Activated CD4-positive, alpha-beta memory T cell treated with anti-CD3 and anti-CD28 coated beads, Interleukin-2, amount 10 ng/mL, durations not matched to agents 7 days and 5 days (primary cell): ENCODE measurements around the gene EFNB3. TPM values are rescaled to one million over a fixed set of nuclear protein-coding genes. Genes with fewer than 3 reads are reported as not detected.

Source experiments
- CTCF ChIA-PET: fragments of 350-600 bp; sonication (Branson Sonifier 250); formaldehyde crosslinking; loops from one replicate; lab custom pipeline; 2021; ENCODE audit warnings: antibody characterized with exemption, inconsistent platforms; lab: Charles Lee
- POLR2A ChIA-PET: fragments of 350-600 bp; sonication (Branson Sonifier 250); formaldehyde crosslinking; loops from one replicate; lab custom pipeline; 2021; ENCODE audit warnings: antibody characterized with exemption; lab: Charles Lee
- DNase-seq: peaks from one replicate; pipeline ENCODE4 v3.0.0-alpha.2; 2020
- H3K27ac Mint-ChIP-seq: one replicate; pipeline ENCODE4 v1.8.0; 2021; ENCODE audit warnings: mild to moderate bottlenecking, mixed read lengths
- H3K27me3 Mint-ChIP-seq: one replicate; pipeline ENCODE4 v1.8.0; 2021; ENCODE audit warnings: mixed read lengths
- H3K36me3 Mint-ChIP-seq: one replicate; pipeline ENCODE4 v1.8.0; 2021; ENCODE audit warnings: low read depth, mixed read lengths
- H3K4me1 Mint-ChIP-seq: one replicate; pipeline ENCODE4 v1.8.0; 2021; ENCODE audit warnings: mixed read lengths
- H3K4me3 Mint-ChIP-seq: one replicate; pipeline ENCODE4 v1.8.0; 2021; ENCODE audit warnings: mild to moderate bottlenecking, mixed read lengths
- H3K9me3 Mint-ChIP-seq: one replicate; pipeline ENCODE4 v1.8.0; 2021; ENCODE audit warnings: mixed read lengths
- total RNA-seq, 2 experiments: library from RNA; stranded (reverse); gene quantifications; one replicate each; pipeline ENCODE4 v1.2.3, GENCODE V29; 2021

The EFNB3 gene
- total RNA-seq = not detected

GRCh38 chr17:7704601-7705268, at the start of gene EFNB3:
TSS of gene EFNB3 (plus strand) at chr17:7705202. CDS start at chr17:7705599, 397 bp downstream.
- Mint-ChIP-seq H3K4me3 (no peak within 1 kb of the TSS), H3K36me3 (peaks cover 9% of the 10 kb centered on the region), H3K27ac (no peak within 1 kb of the TSS), H3K27me3 (peaks cover 35% of the 10 kb centered on the region), H3K4me1 (peaks cover 11% of the 10 kb centered on the region), H3K9me3 (no peaks in the 10 kb centered on the region)
- ChIA-PET CTCF (no interaction called here), POLR2A (interaction anchor here (5.1 kb wide), 1 partner anchor 17 kb away, joined by 32 read pairs; the partner anchor contains the start of genes TP53 and WRAP53)
- no peak for DNase-seq

GRCh38 chr17:7655541-7655840, 49.5 kb upstream of the EFNB3 start:
- no peak overlapping the region for H3K4me3 Mint-ChIP-seq
- CTCF ChIA-PET = interaction anchor here (1.3 kb wide), 1 partner anchor 18 kb away, joined by 3 read pairs; no protein-coding TSS in a partner anchor
- no peaks in the 10 kb centered on the region for H3K36me3 Mint-ChIP-seq
- DNase-seq = no peak
- POLR2A ChIA-PET = interaction anchor here (1.9 kb wide), 1 partner anchor 31 kb away, joined by 7 read pairs; the partner anchor contains the start of gene TP53
- H3K9me3 Mint-ChIP-seq = no peaks in the 10 kb centered on the region
- peaks cover 35% of the 10 kb centered on the region for H3K27me3 Mint-ChIP-seq
- no peak overlapping the region for H3K27ac Mint-ChIP-seq
- peaks cover 7% of the 10 kb centered on the region for H3K4me1 Mint-ChIP-seq

DNA sequence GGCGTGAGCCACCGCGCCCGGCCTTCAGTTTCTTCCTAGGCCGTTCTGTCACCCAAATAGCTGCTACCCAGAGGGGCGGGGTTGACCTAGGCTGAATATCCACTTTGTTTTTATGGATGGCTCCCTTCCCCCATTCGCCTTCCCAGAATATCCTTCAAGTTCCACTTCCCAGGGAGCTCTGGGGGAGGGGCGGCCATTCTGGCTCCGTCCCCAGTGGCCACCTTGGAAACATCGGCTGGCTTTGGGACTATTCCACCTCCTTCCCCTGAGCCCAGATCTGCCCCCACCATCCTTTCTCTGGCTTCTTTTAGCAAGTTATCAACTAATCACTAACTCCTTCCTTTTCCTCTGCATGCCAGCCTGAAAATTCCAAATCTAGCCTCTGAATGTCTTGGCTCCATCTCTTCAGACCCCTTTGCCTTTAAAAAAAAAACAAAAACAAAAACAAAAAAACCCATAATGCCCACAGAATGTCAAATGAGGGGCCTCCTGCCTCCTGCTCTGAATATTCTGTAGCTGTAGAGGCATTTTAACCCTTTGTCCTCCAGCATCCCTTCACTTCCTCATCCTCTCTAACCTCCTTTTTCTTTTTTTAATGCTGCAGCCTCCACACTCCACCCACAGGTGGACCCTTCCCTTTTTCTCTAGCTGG, 47.9 kb upstream of the EFNB3 start:
- no peak overlapping the region for H3K27ac Mint-ChIP-seq
- H3K4me1 Mint-ChIP-seq = no peaks in the 10 kb centered on the region
- no peak overlapping the region for H3K4me3 Mint-ChIP-seq
- H3K36me3 Mint-ChIP-seq = no peaks in the 10 kb centered on the region
- H3K27me3 Mint-ChIP-seq = peaks cover 25% of the 10 kb centered on the region
- CTCF ChIA-PET = no interaction called here
- no peak for DNase-seq
- no peaks in the 10 kb centered on the region for H3K9me3 Mint-ChIP-seq
- POLR2A ChIA-PET = interaction anchor here (1.9 kb wide), 1 partner anchor 30 kb away, joined by 7 read pairs; the partner anchor contains the start of gene TP53

GRCh38 chr17:7667656-7668406, 37.2 kb upstream of the EFNB3 start:
- H3K4me1 Mint-ChIP-seq = no peaks in the 10 kb centered on the region
- H3K27me3 Mint-ChIP-seq = no peaks in the 10 kb centered on the region
- H3K9me3 Mint-ChIP-seq = no peaks in the 10 kb centered on the region
- no peak overlapping the region for H3K27ac Mint-ChIP-seq
- CTCF ChIA-PET = no interaction called here
- POLR2A ChIA-PET = interaction anchor here (0.7 to 1.8 kb wide), 3 partner anchors 9 to 18 kb away, joined by 3 to 6 read pairs (median 3); no protein-coding TSS in a partner anchor
- no peak for DNase-seq
- H3K4me3 Mint-ChIP-seq = no peak overlapping the region
- H3K36me3 Mint-ChIP-seq = peaks cover 35% of the 10 kb centered on the region

- ChIA-PET POLR2A (no interaction called here), CTCF (no interaction called here)
- Mint-ChIP-seq H3K4me1 (no peaks in the 10 kb centered on the region), H3K27me3 (no peaks in the 10 kb centered on the region), H3K9me3 (peaks cover 5% of the 10 kb centered on the region), H3K27ac (no peak overlapping the region), H3K36me3 (peaks cover 41% of the 10 kb centered on the region), H3K4me3 (no peak overlapping the region)
- DNase-seq = no peak
Measured at GRCh38 chr17:7668482-7668881, 36.5 kb upstream of the EFNB3 start.

GRCh38 chr17:7673239-7673638, 31.8 kb upstream of the EFNB3 start:
- CTCF ChIA-PET = interaction anchor here (0.7 to 3.0 kb wide), 11 partner anchors 14 to 112 kb away, joined by 3 to 19 read pairs (median 3); partner anchors contain the start of genes FXR2, SAT2, TP53 and WRAP53
- Mint-ChIP-seq H3K27ac (no peak overlapping the region), H3K27me3 (no peaks in the 10 kb centered on the region), H3K36me3 (peaks cover 65% of the 10 kb centered on the region), H3K4me3 (no peak overlapping the region), H3K9me3 (peaks cover 12% of the 10 kb centered on the region), H3K4me1 (peaks cover 3% of the 10 kb centered on the region)
- POLR2A ChIA-PET = interaction anchor here (1.1 to 8.7 kb wide), 2 partner anchors 13 to 98 kb away, joined by 3 to 72 read pairs; partner anchors contain the start of genes TP53 and WRAP53
- DNase-seq = peak; percentile 51

GRCh38 chr17:7674934-7675333, 30.1 kb upstream of the EFNB3 start:
- CTCF ChIA-PET = interaction anchor here (1.0 kb wide), 1 partner anchor 11 kb away, joined by 3 read pairs; no protein-coding TSS in a partner anchor
- Mint-ChIP-seq H3K36me3 (peaks cover 59% of the 10 kb centered on the region), H3K4me1 (peaks cover 3% of the 10 kb centered on the region), H3K4me3 (no peak overlapping the region), H3K27ac (no peak overlapping the region), H3K9me3 (peaks cover 12% of the 10 kb centered on the region), H3K27me3 (no peaks in the 10 kb centered on the region)
- POLR2A ChIA-PET = interaction anchor here (8.7 kb wide), 1 partner anchor 11 kb away, joined by 72 read pairs; the partner anchor contains the start of genes TP53 and WRAP53
- no peak for DNase-seq

DNA sequence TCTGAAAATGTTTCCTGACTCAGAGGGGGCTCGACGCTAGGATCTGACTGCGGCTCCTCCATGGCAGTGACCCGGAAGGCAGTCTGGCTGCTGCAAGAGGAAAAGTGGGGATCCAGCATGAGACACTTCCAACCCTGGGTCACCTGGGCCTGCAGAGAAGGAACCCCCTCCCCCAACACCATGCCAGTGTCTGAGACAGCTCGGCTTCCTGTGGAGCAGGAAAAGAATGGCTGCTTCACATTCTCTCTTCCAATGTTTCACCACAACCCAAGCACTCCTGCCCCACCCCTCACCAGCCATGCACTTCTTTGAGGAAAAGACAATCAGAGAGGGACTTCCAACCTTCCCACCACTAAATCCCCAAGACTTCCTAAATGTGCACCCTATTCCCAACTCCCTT, 28.5 kb upstream of the EFNB3 start:
- no peaks in the 10 kb centered on the region for H3K27me3 Mint-ChIP-seq
- POLR2A ChIA-PET = interaction anchor here (8.7 kb wide), 1 partner anchor 9 kb away, joined by 72 read pairs; the partner anchor contains the start of genes TP53 and WRAP53
- peaks cover 49% of the 10 kb centered on the region for H3K36me3 Mint-ChIP-seq
- no peak overlapping the region for H3K27ac Mint-ChIP-seq
- no peak overlapping the region for H3K4me3 Mint-ChIP-seq
- H3K4me1 Mint-ChIP-seq = peaks cover 3% of the 10 kb centered on the region
- DNase-seq = no peak
- peaks cover 12% of the 10 kb centered on the region for H3K9me3 Mint-ChIP-seq
- CTCF ChIA-PET = interaction anchor here (1.8 kb wide), 1 partner anchor 11 kb away, joined by 10 read pairs; the partner anchor contains the start of genes TP53 and WRAP53

- no peaks in the 10 kb centered on the region for H3K27me3 Mint-ChIP-seq
- H3K4me1 Mint-ChIP-seq = peaks cover 5% of the 10 kb centered on the region
- ChIA-PET POLR2A (interaction anchor here (1.1 to 8.7 kb wide), 2 partner anchors 8 to 11 kb away, joined by 3 to 72 read pairs; partner anchors contain the start of genes TP53 and WRAP53), CTCF (interaction anchor here (1.8 kb wide), 1 partner anchor 10 kb away, joined by 10 read pairs; the partner anchor contains the start of genes TP53 and WRAP53)
- no peak for DNase-seq
- H3K36me3 Mint-ChIP-seq = peaks cover 47% of the 10 kb centered on the region
- H3K4me3 Mint-ChIP-seq = no peak overlapping the region
- H3K9me3 Mint-ChIP-seq = peaks cover 12% of the 10 kb centered on the region
- H3K27ac Mint-ChIP-seq = no peak overlapping the region
Measured at GRCh38 chr17:7677388-7678067, 27.5 kb upstream of the EFNB3 start.

DNA sequence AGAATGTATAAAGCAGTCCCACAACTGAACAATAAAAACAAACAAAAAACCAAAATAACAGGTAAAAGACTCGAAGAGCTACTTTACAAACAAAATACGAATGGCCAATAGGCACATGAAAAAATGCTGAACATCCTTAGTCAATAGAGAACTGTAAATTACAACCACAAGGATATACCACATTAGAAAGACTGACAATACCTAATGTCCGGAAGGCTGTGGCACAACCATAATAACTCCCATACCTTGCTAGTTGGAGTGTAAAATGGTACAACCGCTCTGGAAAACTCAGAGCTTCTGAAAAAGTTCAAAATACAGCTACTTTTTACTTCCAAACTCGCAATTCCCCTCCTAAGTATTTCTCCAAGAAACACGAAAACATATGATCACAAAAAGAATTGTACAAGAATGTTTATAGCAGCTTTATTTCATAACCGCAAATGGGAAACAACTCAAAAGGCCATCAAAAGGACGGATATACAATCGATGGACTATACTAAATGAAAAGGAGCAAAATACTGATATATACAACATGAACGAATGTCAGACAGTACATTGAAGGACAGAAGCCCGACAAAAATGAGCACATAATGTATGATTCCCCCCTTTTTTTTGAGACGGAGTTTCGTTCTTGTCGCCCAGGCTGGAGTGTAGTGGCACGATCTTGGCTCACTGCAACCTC, 20.0 kb upstream of the EFNB3 start:
- no peak for DNase-seq
- peak overlapping the region; percentile 94 for H3K4me3 Mint-ChIP-seq
- no peaks in the 10 kb centered on the region for H3K9me3 Mint-ChIP-seq
- H3K36me3 Mint-ChIP-seq = peaks cover 28% of the 10 kb centered on the region
- CTCF ChIA-PET = interaction anchor here (0.6 to 5.5 kb wide), 6 partner anchors 31 to 441 kb away, joined by 3 to 56 read pairs (median 4); partner anchors contain the start of genes FXR2 and TMEM102
- peak overlapping the region; percentile 96 for H3K27ac Mint-ChIP-seq
- POLR2A ChIA-PET = interaction anchor here (0.9 to 7.5 kb wide), 20 partner anchors 9 to 562 kb away, joined by 3 to 129 read pairs (median 28); partner anchors contain the start of genes ACAP1, ATP1B2, CD68 and CNTROB
- no peaks in the 10 kb centered on the region for H3K27me3 Mint-ChIP-seq
- peaks cover 33% of the 10 kb centered on the region for H3K4me1 Mint-ChIP-seq

DNA sequence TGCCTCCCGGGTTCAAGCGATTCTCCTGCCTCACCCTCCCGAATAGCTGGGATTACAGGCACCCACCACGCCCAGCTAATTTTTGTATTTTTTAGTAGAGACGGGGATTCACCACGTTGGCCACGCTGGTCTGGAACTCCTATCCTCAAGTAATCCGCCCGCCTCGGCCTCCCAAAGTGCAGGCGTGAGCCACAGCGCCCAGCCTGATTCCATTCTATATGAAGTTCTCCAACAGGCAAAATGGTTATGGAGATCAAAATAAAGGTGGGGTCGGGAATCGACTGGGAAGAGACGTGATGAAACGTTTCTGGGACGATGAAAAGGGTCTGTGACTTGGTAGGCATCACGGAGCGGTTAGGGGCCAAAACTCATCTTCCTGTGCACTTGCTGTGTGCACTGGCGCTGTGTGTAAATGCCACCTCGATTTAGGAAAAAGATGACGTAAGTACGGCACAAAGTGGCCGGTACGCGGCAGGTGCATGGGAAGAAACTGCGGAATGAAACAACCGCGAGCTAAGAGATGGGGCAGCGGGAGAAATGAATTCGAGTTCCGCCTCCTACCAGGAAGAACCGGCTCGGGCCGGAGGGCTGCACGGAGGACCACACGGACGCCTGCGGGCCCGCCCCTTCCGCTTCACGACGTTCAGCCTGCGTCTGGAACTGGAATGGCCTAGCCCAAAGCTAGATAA, 19.3 kb upstream of the EFNB3 start:
- Mint-ChIP-seq H3K27me3 (no peaks in the 10 kb centered on the region), H3K27ac (peak overlapping the region; percentile 96), H3K9me3 (no peaks in the 10 kb centered on the region), H3K36me3 (peaks cover 32% of the 10 kb centered on the region), H3K4me3 (peak overlapping the region; percentile 94), H3K4me1 (peaks cover 37% of the 10 kb centered on the region)
- POLR2A ChIA-PET = interaction anchor here (0.7 to 7.5 kb wide), 48 partner anchors 10 to 750 kb away, joined by 3 to 129 read pairs (median 10); partner anchors contain the start of genes ACAP1, ATP1B2, CD68 and CNTROB
- CTCF ChIA-PET = interaction anchor here (0.6 to 5.5 kb wide), 13 partner anchors 11 to 664 kb away, joined by 3 to 56 read pairs (median 9); partner anchors contain the start of genes ATP1B2, FXR2, NAA38 and NEURL4
- DNase-seq = peak; percentile 93
